Stimulated activated CD8-positive, alpha-beta memory T cell treated with anti-CD3 and anti-CD28 coated beads, Interleukin-4, amount 100 ng/mL, for 24 hours (primary cell): ENCODE data around the gene MAT2A.
"Not testable (repeated sequence)": the region's sequence is repeated elsewhere in the genome, so short reads cannot be mapped to it uniquely, and the experiment has no call there.

Experiments used
- DNase-seq: peaks from one replicate; pipeline ENCODE4 v3.0.0-alpha.2; 2020; ENCODE audit warnings: low read depth

Gene MAT2A

GRCh38 chr2:85547859-85548607, 9.1 kb downstream of the MAT2A start:
- DNase-seq = no peak

- no peak for DNase-seq
Observed at GRCh38 chr2:85548608-85548900, 9.6 kb downstream of the MAT2A start.

- no peak for DNase-seq
Observed at GRCh38 chr2:85549095-85549494, 10.1 kb downstream of the MAT2A start.

GRCh38 chr2:85549826-85550225, 10.9 kb downstream of the MAT2A start:
- DNase-seq = no peak

- DNase-seq = no peak
Observed at GRCh38 chr2:85550486-85550885, 11.5 kb downstream of the MAT2A start.

GRCh38 chr2:85551698-85552678, 13.0 kb downstream of the MAT2A start:
- DNase-seq = peak; percentile 76

GRCh38 chr2:85553184-85553583, 14.2 kb downstream of the MAT2A start:
- no peak for DNase-seq

GRCh38 chr2:85554980-85555612, 16.1 kb downstream of the MAT2A start:
- no peak for DNase-seq

- no peak for DNase-seq
Observed at GRCh38 chr2:85557130-85557529, 18.2 kb downstream of the MAT2A start.

GRCh38 chr2:85558160-85558559, 19.2 kb downstream of the MAT2A start:
- DNase-seq = no peak

- not testable (repeated sequence) for DNase-seq
Observed at GRCh38 chr2:85560403-85560726, 21.4 kb downstream of the MAT2A start.

- no peak for DNase-seq
Observed at GRCh38 chr2:85560812-85561279, 21.9 kb downstream of the MAT2A start.

- peak; percentile 94 for DNase-seq
Observed at GRCh38 chr2:85561280-85562212, 22.6 kb downstream of the MAT2A start, which contains the start of gene GGCX. Gene GGCX, minus strand, starts transcription at chr2:85561493. Its CDS starts 65 bp downstream, at chr2:85561428.

- DNase-seq = no peak
Observed at GRCh38 chr2:85564144-85564563, 25.2 kb downstream of the MAT2A start.

GRCh38 chr2:85566265-85566664, 27.3 kb downstream of the MAT2A start:
- DNase-seq = no peak

- no peak for DNase-seq
Observed at GRCh38 chr2:85575739-85576138, 36.8 kb downstream of the MAT2A start.

- no peak for DNase-seq
Observed at GRCh38 chr2:85577063-85577385, 38.1 kb downstream of the MAT2A start.

- DNase-seq = peak; percentile 51
Observed at GRCh38 chr2:85577386-85578242, 38.6 kb downstream of the MAT2A start, which contains the start of gene VAMP8. Gene VAMP8, plus strand, starts transcription at chr2:85577586. Its CDS starts 61 bp downstream, at chr2:85577647.

GRCh38 chr2:85578243-85579180, 39.5 kb downstream of the MAT2A start:
- no peak for DNase-seq
